Stomach (tissue), 4 donors: ENCODE measurements around the gene PTPRK.

ENCODE experiments used
- CTCF ChIP-seq, 7 experiments: fragments of 450-650 bp in 4 of 7; fragments of 200-600 bp in 3 of 7; sonication (generic) in 3 of 7; IDR thresholded peaks; one replicate each; pipeline ENCODE4 v1.5.1; 2016 to 2019; ENCODE audit warnings: antibody characterized with exemption in 7 of 7, control low read depth in 2 of 7, mild to moderate bottlenecking in 1 of 7
- EP300 ChIP-seq: sonication (generic); formaldehyde crosslinking; IDR thresholded peaks from one replicate; pipeline ENCODE4 v1.6.1; 2017; ENCODE audit warnings: antibody characterized with exemption
- POLR2A ChIP-seq, 4 donors: fragments of 450-650 bp; IDR thresholded peaks; one replicate each; pipeline ENCODE4 v1.6.1; 2016; ENCODE audit warnings: antibody characterized with exemption in 4 of 4, control low read depth in 2 of 4, mild to moderate bottlenecking in 1 of 4, moderate library complexity in 1 of 4
- POLR2AphosphoS5 ChIP-seq, 3 donors: sonication (generic); formaldehyde crosslinking; IDR thresholded peaks; one replicate each; pipeline ENCODE4 v1.6.1; 2016; ENCODE audit warnings: antibody characterized with exemption in 3 of 3

GRCh38 chr6:128063850-128064539 is 456.4 kb downstream of the PTPRK start:
- TF ChIP-seq POLR2A (IDR thresholded peaks at IDR 0.05) (no peak), CTCF (IDR thresholded peaks at IDR 0.05) (no peak), EP300 (no peak), POLR2AphosphoS5 (IDR thresholded peaks at IDR 0.05) (no peak)
